HG03025 (cell line): ENCODE results near the gene PADI4.
"Not testable (repeated sequence)": the region's sequence is repeated elsewhere in the genome, so short reads cannot be mapped to it uniquely, and the experiment has no call there.

ENCODE experiments used
- ATAC-seq: cut with Tn5 transposase; IDR thresholded peaks from one replicate; pipeline ENCODE4 v1.9.1; 2021; ENCODE audit warnings: mild to moderate bottlenecking, moderate library complexity; ENCODE audit not compliant: unreplicated experiment, low FRiP score

Gene PADI4

DNA sequence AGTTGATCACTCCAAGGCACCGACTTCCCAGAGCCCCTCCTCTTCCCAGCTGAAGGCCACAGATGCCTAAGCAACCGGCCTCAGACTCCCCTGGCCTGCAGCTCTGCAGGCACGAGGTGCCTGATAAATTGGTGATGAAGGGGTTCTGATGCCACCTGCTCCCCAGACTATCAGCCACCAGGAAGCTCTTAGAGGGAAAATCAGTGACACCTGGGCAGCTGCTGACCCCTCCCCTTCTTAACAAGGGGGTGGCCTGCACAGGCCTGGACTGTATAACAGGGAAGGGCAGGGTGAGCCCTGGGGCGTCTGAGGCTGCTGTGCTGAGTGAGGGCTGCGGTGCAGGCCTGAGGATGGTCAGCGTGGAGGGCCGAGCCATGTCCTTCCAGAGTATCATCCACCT, 63.9 kb downstream of the PADI4 start, which contains the start of gene PADI6:
TSS of gene PADI6 (plus strand) at position 301 of the 400 bp plus-strand sequence. CDS start at position 351, 50 bp downstream.
- no peak for ATAC-seq

DNA sequence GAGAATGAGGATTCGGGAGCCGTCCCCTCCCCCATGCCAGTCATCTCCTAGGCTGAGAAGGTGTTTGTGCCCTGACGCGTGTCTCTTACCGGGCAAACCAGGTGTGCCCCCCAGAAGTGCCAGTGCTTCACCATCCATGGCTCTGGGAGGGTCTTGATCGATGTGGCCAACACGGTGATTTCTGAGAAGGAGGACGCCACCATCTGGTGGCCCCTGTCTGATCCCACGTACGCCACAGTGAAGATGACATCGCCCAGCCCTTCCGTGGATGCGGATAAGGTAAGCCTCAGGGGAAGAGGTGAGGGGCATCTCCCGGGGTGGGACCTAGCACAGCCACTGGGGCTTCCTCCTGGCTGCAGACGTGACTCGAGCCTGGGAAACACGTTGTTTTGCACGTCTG, 65.0 kb downstream of the PADI4 start:
- ATAC-seq: no peak

DNA sequence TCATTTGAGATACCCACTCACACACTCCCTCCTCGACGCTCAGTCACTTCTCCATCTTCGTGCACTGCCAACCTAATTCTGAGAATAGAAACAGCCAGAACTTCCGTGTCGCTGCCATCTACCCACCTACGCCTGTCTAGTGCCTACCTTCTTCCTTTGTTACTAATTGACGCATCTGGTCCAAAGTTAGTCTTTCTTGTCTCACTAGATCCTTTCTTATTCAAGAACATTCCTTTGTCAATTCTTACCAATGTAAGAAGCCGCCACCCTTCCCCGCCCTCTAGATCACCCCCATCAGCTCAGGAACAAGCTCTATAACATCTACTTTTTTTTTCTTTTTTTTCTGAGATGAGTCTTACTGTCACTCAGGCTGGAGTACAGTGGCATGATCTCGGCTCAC, 67.7 kb downstream of the PADI4 start:
- no peak for ATAC-seq

DNA sequence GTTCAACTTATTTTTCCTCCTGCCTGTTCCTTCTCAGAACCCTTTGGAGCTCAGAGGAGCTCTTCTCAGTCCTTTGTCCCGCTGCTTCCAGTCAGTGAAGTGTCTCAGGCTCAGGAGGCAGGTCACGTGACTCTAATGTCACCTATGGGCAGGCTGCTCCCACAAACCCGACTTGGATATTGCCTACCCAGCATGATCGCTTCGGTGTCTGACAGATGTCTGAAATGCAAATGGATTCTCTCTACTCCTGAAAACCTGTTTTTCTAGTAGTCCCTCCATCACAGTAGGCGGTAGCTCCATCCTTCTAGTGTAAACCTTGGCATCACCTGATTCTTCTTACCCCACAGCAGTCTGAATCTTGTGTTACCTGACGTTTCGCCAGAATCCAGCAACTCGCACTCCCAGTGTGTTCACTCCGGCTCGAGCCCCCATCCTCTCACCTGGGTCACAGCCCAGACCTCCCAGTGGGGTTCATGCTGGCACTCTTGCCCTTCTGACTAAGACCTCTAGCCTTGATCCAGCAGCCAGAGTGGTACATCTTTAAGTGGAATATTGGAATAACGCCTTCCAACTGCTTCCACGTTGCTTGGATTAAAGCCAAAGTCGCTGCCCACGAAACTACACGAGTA, 69.4 kb downstream of the PADI4 start:
- no peak for ATAC-seq

DNA sequence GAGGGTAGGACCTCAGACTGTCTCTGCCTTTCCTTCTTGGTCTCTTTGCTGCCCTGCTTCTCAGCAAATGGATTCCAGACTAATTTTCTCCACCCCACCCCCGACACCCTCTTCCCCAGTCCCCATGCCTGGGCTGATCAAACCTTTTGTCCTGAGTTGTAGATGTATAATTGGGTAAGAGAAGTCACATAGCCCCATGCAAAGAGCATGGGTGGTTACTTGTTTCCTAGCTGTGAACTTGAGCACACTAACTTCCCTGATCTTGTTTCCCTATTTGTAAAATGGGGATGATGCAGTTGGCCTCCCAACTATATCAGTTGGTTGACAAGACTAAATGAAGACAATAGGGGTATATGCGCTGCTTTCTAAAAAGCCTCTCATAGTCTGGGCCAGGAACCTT, 73.2 kb downstream of the PADI4 start:
- no peak for ATAC-seq

DNA sequence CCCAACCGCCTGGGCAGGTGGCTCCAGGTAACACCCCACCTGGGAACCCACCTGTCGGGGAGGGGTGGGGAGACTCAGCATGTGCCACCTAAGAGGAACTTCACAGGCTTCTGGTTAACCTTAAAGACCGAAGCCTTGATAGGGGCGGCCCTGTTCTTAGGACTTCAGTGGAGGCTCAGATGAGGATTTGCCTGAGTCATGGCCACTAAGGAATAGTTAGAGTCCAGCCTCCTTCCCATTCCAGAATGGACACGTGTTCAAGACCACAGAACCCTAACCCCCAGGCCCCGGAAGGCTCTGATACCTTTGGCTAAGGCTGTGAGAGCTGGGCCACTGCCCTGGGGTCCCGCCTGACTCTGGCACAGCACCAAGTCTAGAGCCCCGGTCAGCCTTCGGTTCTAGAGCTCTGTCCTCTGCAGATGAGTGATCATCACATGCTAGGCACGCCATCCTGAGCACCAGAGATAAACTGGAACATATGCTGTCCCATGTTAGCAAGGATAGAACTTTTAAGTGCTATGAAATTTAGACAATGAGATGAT, 84.3 kb downstream of the PADI4 start:
- no peak for ATAC-seq

DNA sequence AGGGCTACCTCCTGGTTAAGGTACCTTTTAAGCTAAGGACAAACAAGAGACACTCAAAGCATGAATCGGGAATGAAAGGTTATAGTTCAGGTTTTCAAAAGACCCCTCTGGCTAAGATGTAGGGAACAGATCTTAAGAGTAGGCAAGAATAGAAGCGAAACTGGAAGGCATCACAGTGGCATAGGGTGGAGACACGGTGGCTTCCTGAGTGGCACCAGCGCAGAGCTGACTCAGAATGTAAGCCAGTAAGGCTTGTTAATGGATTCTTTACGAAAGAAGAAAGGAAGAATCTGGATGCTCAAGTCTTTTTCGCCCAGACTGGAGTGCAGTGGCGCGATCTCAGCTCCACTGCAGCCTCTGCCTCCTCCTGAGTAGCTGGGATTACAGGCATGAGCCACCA, 85.2 kb downstream of the PADI4 start:
- no peak for ATAC-seq

DNA sequence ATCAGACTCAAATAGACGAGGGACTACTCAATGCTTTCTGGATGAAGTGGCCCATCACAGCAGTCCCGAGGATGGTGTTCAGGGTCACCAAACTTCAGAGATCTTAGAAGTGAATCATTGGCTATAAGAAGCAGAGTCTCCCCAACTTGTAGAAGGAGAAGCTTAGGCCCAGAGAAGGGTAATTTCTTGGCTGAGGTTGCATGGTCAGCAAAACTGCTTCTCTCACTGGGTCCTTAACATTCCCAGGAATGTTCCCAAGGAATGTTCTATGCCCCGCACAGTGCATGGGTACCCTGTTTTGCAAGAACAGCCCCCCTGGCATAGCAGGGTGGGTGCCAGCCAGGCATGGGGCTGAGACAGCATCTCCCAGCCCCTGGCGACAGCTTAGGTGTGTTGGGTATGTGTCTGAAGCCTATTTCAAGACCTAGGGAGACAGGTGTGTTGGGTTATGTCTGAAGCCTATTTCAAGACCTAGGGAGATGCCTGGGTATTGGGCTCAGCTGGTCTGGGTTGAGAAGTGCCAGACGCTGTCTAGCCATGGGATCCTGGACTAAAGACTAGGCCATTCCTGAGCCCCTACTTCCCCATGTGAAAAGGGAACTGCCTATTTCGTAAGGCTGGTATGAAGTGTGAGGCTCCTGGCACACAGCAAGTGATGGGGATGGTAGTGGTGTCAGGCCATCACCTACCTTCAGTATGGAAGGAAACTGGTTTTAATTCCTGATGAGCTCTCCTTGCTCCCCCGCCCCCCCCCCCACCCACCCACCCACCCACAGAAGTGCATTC, 90.1 kb downstream of the PADI4 start:
- no peak for ATAC-seq

DNA sequence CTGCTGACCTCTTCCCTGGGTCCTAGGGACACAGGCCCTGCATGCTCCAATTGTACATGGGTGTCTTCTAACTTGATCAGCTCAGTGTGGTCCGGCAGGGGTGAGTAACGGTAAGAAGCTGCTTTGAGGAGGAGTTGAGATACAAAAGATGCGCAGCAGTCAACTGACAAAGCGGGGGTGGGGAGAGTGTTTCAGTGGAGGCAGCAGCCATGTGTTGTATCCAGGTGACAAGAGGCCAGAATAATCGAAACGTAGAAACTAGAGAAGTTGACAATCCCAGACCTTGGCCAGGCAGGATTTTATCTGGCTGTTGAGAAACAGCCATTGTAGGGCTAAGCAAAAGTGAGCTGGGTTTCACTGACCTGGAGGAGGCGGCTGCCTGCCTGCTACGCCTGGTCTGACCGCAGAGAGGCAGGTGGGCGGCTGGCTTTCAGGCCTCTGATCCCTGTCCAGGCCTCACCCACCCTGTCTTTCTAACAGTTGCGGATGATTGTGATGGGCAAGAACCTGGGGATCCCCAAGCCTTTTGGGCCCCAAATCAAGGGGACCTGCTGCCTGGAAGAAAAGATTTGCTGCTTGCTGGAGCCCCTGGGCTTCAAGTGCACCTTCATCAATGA, 92.8 kb downstream of the PADI4 start:
- no peak for ATAC-seq

DNA sequence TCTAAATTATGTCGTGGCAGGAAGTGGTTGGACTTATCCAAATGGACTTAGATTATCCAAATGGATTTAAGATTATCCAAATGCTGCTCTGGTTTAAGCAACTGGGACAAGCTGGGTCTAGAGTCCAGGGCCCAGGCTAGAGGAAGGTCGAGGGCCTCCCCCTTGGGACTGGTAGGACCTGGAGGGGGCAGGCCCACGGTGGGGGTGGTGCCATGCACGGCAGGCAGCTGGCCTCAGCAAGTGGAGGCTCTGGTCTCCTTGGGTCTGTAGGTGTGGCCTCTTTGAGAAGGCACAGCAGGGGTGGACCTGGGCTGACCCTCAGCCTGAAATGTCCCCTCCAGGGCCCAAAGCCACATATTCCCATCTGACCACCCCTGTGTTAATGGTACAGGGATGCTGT, 93.8 kb downstream of the PADI4 start:
- no peak for ATAC-seq

DNA sequence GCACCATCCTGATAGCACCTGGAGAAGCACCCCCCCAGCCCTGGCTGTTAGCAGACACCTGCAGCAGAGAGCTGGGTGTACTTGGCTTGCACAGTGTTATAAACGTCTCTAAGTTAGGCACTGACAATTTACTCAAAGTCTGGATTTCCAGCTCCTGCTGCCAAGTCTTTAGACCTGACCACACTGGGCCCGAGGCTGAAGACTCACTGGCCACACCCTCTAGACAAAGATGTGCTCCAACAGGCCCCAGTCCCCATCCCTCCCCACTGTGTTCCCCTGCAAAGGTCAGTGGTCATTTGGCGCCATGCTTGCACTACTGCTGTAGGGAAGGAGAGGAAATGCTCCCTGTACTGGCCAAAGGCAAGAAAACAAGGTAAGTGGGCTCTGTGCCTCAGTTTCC, 95.1 kb downstream of the PADI4 start:
- ATAC-seq: no peak

DNA sequence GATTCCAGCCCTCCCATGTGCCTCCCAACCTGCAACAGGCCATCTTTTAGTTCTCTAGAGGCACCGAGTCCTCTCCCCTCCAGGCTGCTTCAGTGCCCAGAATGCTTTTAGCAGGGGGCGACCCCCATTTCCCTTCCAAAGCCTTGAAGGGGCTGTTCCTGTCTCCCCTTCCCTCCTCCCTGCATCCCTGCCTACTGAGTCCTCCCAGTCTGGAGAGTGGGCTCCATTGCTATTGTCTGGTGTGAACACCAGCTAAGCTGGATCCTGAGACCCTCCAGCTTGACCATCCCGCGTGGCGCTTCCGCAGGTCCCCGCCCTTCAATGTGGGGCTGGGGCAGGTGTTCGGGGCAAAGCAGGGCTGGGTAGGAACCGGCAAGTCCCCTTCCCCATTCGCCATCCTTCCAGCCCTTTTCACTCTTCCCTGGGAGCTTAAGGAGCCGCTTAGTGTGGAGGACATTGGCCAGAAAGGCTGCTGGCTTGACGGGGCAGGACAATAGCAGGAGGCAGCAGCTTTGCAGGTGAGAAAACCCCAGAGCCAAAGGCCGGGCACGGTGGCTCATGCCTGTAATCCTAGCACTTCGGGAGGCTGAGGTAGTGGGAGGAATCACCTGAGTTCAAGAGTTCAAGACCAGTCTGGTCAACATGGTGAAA, 96.2 kb downstream of the PADI4 start:
- ATAC-seq: no peak

DNA sequence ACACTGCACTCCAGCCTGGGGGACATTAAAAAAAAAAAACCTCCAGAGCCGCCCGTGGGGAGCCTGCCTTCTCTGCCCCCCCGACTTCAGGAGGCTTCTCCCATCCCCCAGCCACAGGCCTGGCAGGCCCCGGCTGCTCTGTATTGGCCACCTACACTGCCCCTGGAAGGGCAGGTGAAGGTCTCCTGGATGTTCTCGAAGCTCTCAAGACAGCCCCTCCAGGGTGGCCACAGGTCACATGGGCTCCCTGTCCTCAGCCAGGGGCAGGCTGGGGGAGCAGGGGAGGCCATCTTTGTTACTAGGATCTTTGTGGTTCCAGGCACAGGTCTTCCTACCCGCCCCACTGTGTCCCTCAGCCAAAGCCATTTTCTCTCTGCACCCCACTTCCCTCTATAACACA, 96.8 kb downstream of the PADI4 start:
- no peak for ATAC-seq

DNA sequence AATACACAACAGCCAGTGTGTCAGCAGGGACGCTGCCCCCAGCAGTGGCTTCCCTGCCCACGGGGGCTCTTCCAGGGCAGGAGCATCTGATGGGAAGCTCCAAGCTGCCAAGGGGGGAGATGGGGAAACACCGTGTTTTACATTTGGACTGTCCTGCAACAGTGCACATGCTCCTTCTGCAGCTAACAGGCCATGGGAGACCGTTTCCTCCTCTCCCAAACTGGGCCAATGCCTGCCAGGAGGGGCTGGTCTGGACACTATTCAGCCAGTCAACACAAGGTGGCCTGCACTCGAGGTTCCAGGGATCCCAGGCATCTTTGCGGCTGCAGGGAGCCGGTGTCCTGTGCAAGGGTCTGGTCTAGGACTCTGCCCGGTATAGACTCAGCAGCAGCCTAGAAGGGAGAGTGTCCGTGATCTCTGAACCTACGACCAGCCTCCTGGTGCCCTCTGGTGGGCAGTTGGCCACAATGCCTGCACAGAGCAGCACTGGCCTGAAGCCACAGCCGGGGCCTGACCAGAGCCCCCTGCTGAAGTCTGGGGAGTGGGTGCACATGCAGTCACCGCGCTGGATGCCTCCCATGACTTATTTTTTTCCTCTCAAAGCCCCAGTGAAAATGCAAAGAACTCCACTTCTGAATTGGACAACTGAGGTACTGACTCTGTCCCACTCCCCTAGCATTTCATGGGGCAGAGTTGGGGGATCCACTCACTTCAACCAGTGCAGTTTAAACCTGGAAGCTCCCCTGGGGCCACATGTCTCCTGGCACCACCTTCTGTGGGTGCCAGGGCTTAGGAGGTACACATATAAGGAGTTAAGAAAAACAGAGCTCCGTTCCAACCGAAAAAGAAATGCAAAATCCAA, 98.1 kb downstream of the PADI4 start:
- ATAC-seq: no peak

DNA sequence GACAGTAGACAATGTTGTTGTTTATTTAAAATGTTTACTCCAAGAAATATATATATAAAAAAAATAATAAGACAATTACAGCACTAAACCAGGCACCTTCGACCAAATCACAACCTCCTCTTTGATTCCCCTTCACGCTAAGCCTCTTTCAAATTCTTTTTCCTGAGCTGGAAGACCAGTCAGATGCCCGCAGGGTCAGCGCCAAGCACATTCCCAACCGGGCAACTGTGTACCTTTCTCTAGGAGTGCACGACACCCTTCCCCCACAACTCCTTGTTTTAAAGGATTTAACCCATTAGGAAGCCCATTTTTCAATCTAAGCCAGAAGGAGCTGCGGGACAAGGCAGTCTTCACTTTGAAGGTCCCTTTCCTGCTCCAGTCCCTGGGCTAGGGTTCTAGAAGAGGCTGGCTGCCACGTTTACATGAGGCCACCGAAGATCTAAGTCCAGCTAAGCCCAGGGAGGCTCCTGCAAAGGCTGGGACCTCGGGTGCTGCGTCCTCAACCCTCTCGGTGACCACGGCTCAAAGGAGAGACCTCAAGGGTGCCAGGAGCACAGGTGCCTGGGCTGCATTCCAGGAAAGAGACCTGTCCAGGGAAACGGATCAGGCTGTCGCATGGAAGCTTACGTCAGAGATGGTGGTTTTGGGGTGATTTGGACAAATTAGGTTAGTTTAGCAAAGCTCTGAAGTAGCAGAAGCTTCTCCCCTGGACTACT, 98.9 kb downstream of the PADI4 start:
- not testable (repeated sequence) for ATAC-seq

DNA sequence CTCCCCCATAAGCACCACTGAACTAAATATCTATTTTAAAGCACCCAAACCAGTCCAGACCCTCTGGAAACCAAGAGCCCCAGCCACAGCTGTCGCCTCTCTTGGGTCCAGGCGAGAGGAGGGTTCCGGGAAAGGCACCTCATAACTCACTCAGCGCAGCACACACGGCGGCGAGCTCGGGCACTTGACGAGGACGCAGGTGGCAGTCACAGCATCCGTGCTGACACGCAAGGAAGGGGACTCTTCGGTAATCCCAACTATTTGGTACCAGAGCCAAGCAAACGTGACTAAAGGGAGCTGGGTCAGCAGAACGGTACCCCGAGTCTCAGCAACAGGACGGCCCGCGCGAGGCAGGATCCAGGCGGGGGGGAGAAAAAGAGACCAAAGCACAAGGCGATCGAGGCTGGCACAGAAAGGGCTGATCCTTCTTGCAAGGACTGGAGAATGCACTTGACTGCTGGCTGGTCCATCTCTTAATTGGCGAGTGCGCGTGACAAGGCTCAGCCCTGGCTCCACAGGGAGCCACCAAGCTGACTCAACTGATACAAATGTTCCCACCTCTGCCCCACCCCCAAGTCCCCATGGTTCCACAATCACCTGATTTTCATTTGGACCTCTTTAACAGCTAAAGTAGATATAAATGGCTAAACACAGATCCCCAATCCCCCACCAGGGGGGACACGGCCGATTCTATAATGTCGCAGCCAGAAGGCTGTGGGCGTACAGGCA, 100.0 kb downstream of the PADI4 start:
- not testable (repeated sequence) for ATAC-seq

DNA sequence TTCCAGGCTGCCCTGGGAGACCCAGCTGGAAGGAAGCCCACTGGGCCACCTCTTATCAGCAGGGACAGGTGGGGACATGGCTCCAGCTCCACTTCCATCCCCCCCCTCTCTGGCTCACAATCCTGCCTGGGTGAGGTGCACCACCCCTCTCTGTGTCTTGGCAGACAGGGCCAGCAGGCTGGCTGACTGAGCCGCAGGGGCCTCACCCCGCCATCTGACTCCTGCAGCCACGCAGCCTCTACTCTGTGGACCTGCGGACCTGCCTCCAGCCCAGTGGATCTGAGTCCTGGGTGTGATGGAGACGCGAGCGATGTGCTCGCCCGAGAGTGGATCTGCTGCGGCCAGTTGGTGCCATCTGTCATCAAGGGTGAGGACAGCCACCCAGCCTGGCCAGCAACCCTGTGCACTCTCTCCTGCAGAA, 101.4 kb downstream of the PADI4 start:
- no peak for ATAC-seq

DNA sequence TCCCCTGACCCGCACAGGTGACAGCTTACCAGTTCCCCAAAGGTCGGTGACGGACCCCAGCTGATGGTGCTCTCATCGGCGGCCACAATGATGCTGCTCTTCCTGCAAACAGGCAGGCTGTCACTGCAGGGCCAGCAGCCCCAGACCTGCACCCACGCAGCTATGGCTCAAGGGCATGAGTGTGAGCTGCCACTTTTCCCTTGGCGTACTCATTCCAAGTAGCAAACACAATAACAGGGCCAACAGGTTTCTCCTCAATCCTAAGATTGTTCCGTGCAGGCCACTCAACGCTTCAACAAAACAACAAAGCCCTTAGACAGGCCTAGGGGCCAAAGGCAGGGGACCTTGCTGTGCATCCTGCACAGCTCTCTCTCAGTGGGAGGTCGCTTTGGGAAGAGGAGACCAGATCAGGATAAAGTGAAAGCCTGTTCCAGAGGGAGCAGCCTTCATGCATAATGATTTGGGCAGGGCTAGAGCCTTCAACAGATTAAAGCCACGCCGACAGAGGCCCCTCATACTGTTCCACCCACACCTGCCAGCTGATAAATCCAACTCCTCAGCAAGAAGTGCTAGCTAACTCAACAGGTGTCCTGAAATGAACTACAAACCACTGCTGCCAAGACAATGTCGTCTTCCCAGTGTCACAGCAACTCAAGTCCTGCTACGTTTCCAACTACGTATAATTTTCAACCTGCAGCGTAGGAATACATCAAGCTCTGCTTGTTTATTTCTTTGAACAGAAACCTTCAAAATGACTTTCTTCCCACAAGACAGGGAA, 104.3 kb downstream of the PADI4 start:
- ATAC-seq: no peak
